Thyroid gland (tissue), 4 donors: ENCODE results near the gene ZNF736. TPM values are rescaled to one million over a fixed set of nuclear protein-coding genes. Genes with fewer than 3 reads are reported as not detected.

Experiments used
- DNase-seq, 2 donors: peaks; one replicate each; pipeline ENCODE4 v3.0.0-alpha.2; 2019
- H3K27ac ChIP-seq, 3 donors: fragments of 200-600 bp; sonication (generic); 1 replicate in 2 of 3; 2 replicates in 1 of 3; pipeline ENCODE4 v1.5.1; 2016 to 2019; ENCODE audit warnings: mild to moderate bottlenecking in 1 of 3, moderate library complexity in 1 of 3
- H3K27me3 ChIP-seq: fragments of 200-600 bp; sonication (generic); one replicate; pipeline ENCODE4 v1.5.1; 2019
- H3K36me3 ChIP-seq, 2 donors: fragments of 200-600 bp; sonication (generic); one replicate each; pipeline ENCODE4 v1.5.1; 2016 to 2019
- H3K4me1 ChIP-seq, 2 donors: fragments of 200-600 bp; sonication (generic); one replicate each; pipeline ENCODE4 v1.5.1; 2017 to 2019
- H3K4me3 ChIP-seq, 3 donors: fragments of 200-600 bp; sonication (generic); replicated peaks in 1 of 3; 1 replicate in 2 of 3; 2 replicates in 1 of 3; pipeline ENCODE4 v1.5.1; 2016; ENCODE audit warnings: mild to moderate bottlenecking in 1 of 3
- H3K9me3 ChIP-seq: fragments of 200-600 bp; sonication (generic); one replicate; pipeline ENCODE4 v1.5.1; 2017
- CTCF ChIP-seq, 6 experiments: fragments of 200-600 bp in 3 of 6; fragments of 450-650 bp in 3 of 6; sonication (generic) in 3 of 6; IDR thresholded peaks; one replicate each; pipeline ENCODE4 v1.5.1; 2016 to 2019; ENCODE audit warnings: antibody characterized with exemption in 6 of 6, mild to moderate bottlenecking in 2 of 6, inconsistent platforms in 1 of 6, moderate library complexity in 1 of 6
- POLR2A ChIP-seq, 2 donors: fragments of 450-650 bp; IDR thresholded peaks; one replicate each; pipeline ENCODE4 v1.6.1; 2017; ENCODE audit warnings: antibody characterized with exemption in 2 of 2, mild to moderate bottlenecking in 2 of 2, moderate library complexity in 1 of 2
- WGBS, 2 donors: methylation state at CpG; one replicate each; pipeline ENCODE4 v1.1.5; 2017; 5-methylcytosine and 5-hydroxymethylcytosine counted together
- intact Hi-C: fragments of 100-400 bp; cut with DNase I; formaldehyde crosslinking; loops from one replicate; pipeline ENCODE4 v1.15.1; 2023
- total RNA-seq, 4 donors: library from RNA; depleted of rRNA; stranded (reverse); fragments of >200 nt; gene quantifications; one replicate each; pipeline ENCODE4 v1.2.3, GENCODE V29; 2016

Gene ZNF736
- total RNA-seq, 4 donors from 2014 or later = 14.4 to 38.2 (median 25.8) TPM

- 89 to 96% methylated on average over 9 of the region's 9 CpGs for WGBS, 2 donors
- Histone ChIP-seq H3K36me3 (no peaks in the 10 kb centered on the region), H3K4me1 (no peaks in the 10 kb centered on the region), H3K4me3 (no peak overlapping the region), H3K27me3 (no peaks in the 10 kb centered on the region), H3K27ac (no peak overlapping the region), H3K9me3 (no peaks in the 10 kb centered on the region)
- DNase-seq = no peak
- intact Hi-C loops = no loop called here
- no peak for TF ChIP-seq CTCF (IDR thresholded peaks at IDR 0.05)
- TF ChIP-seq POLR2A (IDR thresholded peaks at IDR 0.05) = no peak
Observed at GRCh38 chr7:64300641-64301405, 12.9 kb upstream of the ZNF736 start.

GRCh38 chr7:64307254-64308015 lies 6.3 kb upstream of the ZNF736 start:
- H3K27me3 ChIP-seq = no peaks in the 10 kb centered on the region
- TF ChIP-seq CTCF (IDR thresholded peaks at IDR 0.05) (peak in 3 of 6 experiments; percentile 36 to 49 (median 46)), POLR2A (IDR thresholded peaks at IDR 0.05) (peak in 1 of 2 donors; percentile 73)
- WGBS, 2 donors = 5 to 7% methylated on average over 15 to 27 of the region's 33 CpGs
- intact Hi-C loops = no loop called here
- peaks cover 0 to 10% of the 10 kb centered on the region in 2 donors for H3K4me1 ChIP-seq
- H3K36me3 ChIP-seq = no peaks in the 10 kb centered on the region
- DNase-seq = peak; percentile 97
- peak overlapping the region; percentile 89 to 91 (median 90) for H3K27ac ChIP-seq
- H3K4me3 ChIP-seq = peak overlapping the region in 2 of 3 donors; percentile 35 to 38
- no peaks in the 10 kb centered on the region for H3K9me3 ChIP-seq

- Histone ChIP-seq H3K4me1 (peaks cover 0 to 10% of the 10 kb centered on the region in 2 donors), H3K27ac (peak overlapping the region; percentile 89 to 91 (median 90)), H3K27me3 (no peaks in the 10 kb centered on the region), H3K9me3 (no peaks in the 10 kb centered on the region), H3K4me3 (peak overlapping the region in 2 of 3 donors; percentile 35 to 38), H3K36me3 (no peaks in the 10 kb centered on the region)
- TF ChIP-seq CTCF (IDR thresholded peaks at IDR 0.05) (no peak), POLR2A (IDR thresholded peaks at IDR 0.05) (no peak)
- DNase-seq = peak; percentile 12 to 16
- intact Hi-C loops = no loop called here
- WGBS, 2 donors = 49 to 60% methylated on average over 7 of the region's 7 CpGs
Observed at GRCh38 chr7:64308016-64308270, 5.8 kb upstream of the ZNF736 start.

- H3K27ac ChIP-seq = no peak overlapping the region
- H3K4me3 ChIP-seq = no peak overlapping the region
- H3K4me1 ChIP-seq = peaks cover 9 to 24% of the 10 kb centered on the region in 2 donors
- TF ChIP-seq POLR2A (IDR thresholded peaks at IDR 0.05) (no peak), CTCF (IDR thresholded peaks at IDR 0.05) (no peak)
- intact Hi-C loops = no loop called here
- H3K36me3 ChIP-seq = no peaks in the 10 kb centered on the region
- WGBS, 2 donors = 91 to 96% methylated on average over 2 to 3 of the region's 3 CpGs
- DNase-seq = no peak
- H3K9me3 ChIP-seq = no peaks in the 10 kb centered on the region
- H3K27me3 ChIP-seq = no peaks in the 10 kb centered on the region
Observed at GRCh38 chr7:64310426-64310825, 3.3 kb upstream of the ZNF736 start.

GRCh38 chr7:64312826-64313225 lies 935 bp upstream of the ZNF736 start:
- WGBS, 2 donors = 35 to 57% methylated on average over 2 of the region's 2 CpGs
- Histone ChIP-seq H3K27me3 (no peaks in the 10 kb centered on the region), H3K4me1 (peaks cover 9 to 18% of the 10 kb centered on the region in 2 donors), H3K36me3 (no peaks in the 10 kb centered on the region), H3K4me3 (no peak overlapping the region), H3K9me3 (no peaks in the 10 kb centered on the region), H3K27ac (no peak overlapping the region)
- TF ChIP-seq POLR2A (IDR thresholded peaks at IDR 0.05) (no peak), CTCF (IDR thresholded peaks at IDR 0.05) (no peak)
- intact Hi-C loops = no loop called here
- DNase-seq = peak in 1 of 2 donors; percentile 8
